ENCODE measurements around the gene FAM83G. TPM values are rescaled to one million over a fixed set of nuclear protein-coding genes. Genes with fewer than 3 reads are reported as not detected.

FAM83G gene
- total RNA-seq, 2 donors from 2014 or later = 14.0 to 50.9 TPM

DNA sequence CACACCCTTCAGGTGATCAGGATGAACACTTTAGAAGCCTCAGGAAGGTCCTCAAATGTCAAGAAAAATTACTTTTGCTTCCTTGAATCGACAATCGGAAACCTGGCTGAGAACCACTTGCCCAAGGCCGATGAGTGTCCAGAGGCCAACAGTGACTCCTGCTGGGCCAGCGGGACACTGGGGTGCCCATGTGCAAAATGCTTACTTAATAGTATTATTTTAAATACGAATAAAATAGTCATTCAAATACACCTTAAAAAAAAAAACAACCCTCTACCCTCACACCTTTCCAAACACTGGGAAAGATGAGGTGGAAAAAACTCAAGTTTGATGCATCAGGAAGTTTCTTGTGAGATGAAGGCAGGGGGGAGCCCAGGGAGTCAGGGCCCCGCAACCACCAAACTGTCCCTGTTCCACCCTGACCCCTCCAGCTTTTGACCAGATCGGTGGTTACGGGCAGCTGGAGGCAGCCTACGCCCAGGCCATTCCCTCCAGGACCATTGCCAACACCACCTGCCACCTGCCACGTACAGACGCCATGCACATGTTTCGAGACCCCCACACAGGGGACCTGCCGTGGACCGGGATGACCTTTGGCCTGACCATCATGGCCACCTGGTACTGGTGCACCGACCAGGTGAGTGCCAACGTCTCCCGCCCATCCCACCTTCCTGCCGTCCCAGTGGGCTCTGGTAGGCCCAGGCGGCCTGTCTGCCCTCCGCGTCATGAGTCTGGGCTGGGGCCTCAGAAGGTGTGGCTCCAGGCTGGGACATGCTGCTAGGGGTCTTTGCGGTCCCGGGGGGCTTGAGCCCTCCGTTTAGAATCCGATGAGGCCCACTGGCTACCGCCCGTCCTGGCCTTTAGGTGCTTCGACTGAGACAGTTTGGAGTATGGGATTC is 33.7 kb downstream of the FAM83G start:
- H3K4me1 ChIP-seq = peaks cover 0 to 16% of the 10 kb centered on the region in 2 donors
- H3K27me3 ChIP-seq = no peaks in the 10 kb centered on the region
- no peaks in the 10 kb centered on the region for H3K9me3 ChIP-seq
- no peak for DNase-seq (ENCODE audit: low spot score)
- peaks cover 10% of the 10 kb centered on the region for H3K36me3 ChIP-seq
- H3K4me3 ChIP-seq = no peak overlapping the region
- H3K27ac ChIP-seq = no peak overlapping the region
- TF ChIP-seq, protein P1, sequence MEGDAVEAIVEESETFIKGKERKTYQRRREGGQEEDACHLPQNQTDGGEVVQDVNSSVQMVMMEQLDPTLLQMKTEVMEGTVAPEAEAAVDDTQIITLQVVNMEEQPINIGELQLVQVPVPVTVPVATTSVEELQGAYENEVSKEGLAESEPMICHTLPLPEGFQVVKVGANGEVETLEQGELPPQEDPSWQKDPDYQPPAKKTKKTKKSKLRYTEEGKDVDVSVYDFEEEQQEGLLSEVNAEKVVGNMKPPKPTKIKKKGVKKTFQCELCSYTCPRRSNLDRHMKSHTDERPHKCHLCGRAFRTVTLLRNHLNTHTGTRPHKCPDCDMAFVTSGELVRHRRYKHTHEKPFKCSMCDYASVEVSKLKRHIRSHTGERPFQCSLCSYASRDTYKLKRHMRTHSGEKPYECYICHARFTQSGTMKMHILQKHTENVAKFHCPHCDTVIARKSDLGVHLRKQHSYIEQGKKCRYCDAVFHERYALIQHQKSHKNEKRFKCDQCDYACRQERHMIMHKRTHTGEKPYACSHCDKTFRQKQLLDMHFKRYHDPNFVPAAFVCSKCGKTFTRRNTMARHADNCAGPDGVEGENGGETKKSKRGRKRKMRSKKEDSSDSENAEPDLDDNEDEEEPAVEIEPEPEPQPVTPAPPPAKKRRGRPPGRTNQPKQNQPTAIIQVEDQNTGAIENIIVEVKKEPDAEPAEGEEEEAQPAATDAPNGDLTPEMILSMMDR (IDR thresholded peaks at IDR 0.05) = no peak

DNA sequence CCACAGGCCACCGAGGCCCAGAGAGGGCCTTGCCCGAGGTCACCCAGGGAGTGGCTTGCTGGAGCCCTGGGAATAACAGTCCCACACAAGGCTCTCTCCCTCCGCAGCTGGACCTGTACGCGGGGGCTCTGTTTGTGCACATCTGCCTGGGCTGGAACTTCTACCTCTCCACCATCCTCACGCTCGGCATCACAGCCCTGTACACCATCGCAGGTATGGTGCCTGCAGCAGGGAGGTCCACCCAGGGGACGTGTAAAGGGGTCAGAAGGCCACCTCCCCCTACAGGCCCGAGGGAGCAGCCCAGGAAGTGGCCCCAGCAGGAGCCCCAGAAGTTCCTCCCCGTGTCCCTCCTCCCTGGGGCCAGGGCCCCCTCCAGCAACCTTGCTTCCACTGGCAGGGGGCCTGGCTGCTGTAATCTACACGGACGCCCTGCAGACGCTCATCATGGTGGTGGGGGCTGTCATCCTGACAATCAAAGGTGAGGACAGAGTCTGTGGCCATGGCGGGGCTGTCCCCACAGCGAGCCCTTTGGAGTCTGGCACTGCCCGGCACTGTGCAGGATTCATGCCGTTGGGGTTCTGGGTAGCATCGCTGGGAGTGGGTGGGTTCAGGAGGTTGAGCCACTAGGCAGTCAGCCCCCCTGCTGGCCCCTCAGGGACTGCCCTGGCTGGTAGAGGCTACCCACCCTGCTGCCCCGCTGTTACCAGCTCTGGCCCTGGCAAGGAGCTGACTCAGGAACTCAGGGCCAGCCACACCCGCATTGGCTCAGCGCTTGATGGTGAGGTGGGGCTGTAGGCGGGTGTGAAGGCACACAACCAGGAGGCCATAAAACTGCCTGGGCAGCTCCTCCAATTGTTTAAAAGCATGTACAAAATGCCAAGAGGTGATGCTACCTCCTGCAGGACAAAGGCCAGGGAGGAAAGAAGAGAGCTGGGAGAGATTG is 35.3 kb downstream of the FAM83G start:
- Histone ChIP-seq H3K27me3 (no peaks in the 10 kb centered on the region), H3K36me3 (peaks cover 10% of the 10 kb centered on the region), H3K4me3 (no peak overlapping the region), H3K4me1 (peaks cover 0 to 16% of the 10 kb centered on the region in 2 donors), H3K9me3 (no peaks in the 10 kb centered on the region), H3K27ac (no peak overlapping the region)
- no peak for DNase-seq (ENCODE audit: low spot score)
- TF ChIP-seq, protein P1 (IDR thresholded peaks at IDR 0.05) = no peak

DNA sequence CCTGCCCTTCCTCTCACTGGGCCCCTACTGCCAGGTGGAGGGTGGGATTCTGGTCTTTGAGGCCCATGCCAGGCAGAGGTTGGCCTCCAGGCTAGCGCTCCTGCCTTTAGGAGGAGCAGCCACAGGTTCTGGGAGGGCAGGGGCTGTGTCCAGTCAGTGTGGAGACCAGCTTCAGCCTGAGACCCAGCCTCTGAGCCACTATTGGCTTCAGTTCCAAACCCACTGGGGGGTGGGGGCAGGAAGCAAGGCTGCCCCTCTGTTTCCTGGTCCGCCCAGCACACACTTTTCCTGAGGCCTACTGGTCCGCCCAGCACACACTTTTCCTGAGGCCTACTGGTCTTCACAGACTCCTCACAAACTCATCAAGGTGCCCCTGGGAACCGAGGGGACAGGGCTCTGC is 36.2 kb downstream of the FAM83G start:
- Histone ChIP-seq H3K27ac (peak overlapping the region; percentile 39 to 66), H3K9me3 (no peaks in the 10 kb centered on the region), H3K4me3 (no peak overlapping the region), H3K4me1 (peaks cover 0 to 16% of the 10 kb centered on the region in 2 donors), H3K36me3 (peaks cover 10% of the 10 kb centered on the region), H3K27me3 (no peaks in the 10 kb centered on the region)
- DNase-seq (ENCODE audit: low spot score) = no peak
- TF ChIP-seq, protein P1 (IDR thresholded peaks at IDR 0.05) = no peak

DNA sequence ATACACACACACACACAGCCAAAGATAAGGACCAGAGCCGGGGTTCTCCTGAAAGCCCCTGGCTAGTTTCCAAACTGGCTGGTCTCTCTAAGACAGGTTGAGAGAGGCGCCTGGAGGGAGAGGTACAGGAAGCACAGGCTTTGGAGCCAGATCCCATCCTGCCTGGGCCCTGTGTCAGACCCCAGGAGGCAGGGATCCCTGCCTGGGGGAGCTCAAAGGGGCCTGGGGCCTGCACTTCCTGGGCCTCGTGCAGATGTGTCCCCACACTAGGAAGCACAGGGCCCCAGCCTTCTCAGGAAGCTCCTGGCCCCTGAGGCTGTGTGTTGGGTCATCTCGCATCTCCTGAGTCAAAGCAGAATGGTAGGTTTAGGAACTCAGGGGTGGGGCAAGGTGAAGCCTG is 36.6 kb downstream of the FAM83G start:
- no peak for DNase-seq (ENCODE audit: low spot score)
- H3K4me1 ChIP-seq = peaks cover 0 to 16% of the 10 kb centered on the region in 2 donors
- H3K27me3 ChIP-seq = no peaks in the 10 kb centered on the region
- peaks cover 10% of the 10 kb centered on the region for H3K36me3 ChIP-seq
- H3K4me3 ChIP-seq = no peak overlapping the region
- peak overlapping the region; percentile 39 to 66 for H3K27ac ChIP-seq
- no peaks in the 10 kb centered on the region for H3K9me3 ChIP-seq
- TF ChIP-seq, protein P1 (IDR thresholded peaks at IDR 0.05) = no peak

DNA sequence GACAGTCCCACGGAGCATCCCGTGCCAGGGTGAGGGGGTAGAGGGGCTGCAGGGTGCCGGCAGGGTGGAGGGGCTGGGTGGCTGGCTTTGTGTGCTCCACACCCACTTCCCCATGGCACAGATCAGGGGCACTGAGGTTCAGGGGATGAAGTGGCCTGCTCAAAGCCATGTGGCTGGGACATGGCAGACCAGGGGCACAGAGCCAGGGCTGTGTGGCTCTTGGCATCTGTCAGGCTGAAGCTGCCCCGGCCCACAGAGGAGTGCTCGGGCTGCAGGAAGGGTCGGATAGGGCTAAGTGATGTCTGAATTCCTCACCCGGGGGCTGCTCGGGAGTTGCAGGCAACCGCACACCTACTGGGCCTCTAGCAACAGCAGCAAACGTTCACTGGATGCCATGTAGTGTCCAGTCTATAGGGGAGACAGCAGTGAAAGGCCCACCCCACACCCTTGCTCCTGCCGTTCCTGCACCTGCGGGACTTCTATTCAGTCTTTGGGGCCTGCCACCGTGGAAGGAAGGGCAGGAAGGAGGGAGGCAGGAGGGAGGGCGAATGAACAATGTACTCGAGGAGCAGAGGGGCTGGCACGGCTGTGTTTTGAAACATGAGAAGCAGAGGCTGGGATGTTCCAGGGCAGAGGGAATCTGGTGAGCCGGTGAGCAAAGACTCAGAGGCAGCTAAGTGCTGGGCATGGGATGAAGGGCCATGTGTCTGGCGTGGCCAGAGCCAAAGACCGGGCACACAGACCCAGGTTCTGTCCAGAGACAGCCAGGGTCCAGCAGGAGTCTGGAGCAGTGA is 37.5 kb downstream of the FAM83G start:
- Histone ChIP-seq H3K9me3 (no peaks in the 10 kb centered on the region), H3K4me1 (peaks cover 0 to 16% of the 10 kb centered on the region in 2 donors), H3K4me3 (no peak overlapping the region), H3K27me3 (no peaks in the 10 kb centered on the region), H3K36me3 (peaks cover 10% of the 10 kb centered on the region), H3K27ac (peak overlapping the region; percentile 39 to 66)
- TF ChIP-seq, protein P1 (IDR thresholded peaks at IDR 0.05) = no peak
- DNase-seq (ENCODE audit: low spot score) = no peak

All from right atrium auricular region (tissue), 2 donors.